Activated CD8-positive, alpha-beta memory T cell treated with anti-CD3 and anti-CD28 coated beads for 4 hours (primary cell): ENCODE results near the gene NR2F2.
"Not testable (repeated sequence)": the region's sequence is repeated elsewhere in the genome, so short reads cannot be mapped to it uniquely, and the experiment has no call there.

ENCODE experiments used
- DNase-seq, 2 donors: peaks; one replicate each; pipeline ENCODE4 v3.0.0-alpha.2; 2020; ENCODE audit warnings: low read depth in 2 of 2

NR2F2 gene

DNA sequence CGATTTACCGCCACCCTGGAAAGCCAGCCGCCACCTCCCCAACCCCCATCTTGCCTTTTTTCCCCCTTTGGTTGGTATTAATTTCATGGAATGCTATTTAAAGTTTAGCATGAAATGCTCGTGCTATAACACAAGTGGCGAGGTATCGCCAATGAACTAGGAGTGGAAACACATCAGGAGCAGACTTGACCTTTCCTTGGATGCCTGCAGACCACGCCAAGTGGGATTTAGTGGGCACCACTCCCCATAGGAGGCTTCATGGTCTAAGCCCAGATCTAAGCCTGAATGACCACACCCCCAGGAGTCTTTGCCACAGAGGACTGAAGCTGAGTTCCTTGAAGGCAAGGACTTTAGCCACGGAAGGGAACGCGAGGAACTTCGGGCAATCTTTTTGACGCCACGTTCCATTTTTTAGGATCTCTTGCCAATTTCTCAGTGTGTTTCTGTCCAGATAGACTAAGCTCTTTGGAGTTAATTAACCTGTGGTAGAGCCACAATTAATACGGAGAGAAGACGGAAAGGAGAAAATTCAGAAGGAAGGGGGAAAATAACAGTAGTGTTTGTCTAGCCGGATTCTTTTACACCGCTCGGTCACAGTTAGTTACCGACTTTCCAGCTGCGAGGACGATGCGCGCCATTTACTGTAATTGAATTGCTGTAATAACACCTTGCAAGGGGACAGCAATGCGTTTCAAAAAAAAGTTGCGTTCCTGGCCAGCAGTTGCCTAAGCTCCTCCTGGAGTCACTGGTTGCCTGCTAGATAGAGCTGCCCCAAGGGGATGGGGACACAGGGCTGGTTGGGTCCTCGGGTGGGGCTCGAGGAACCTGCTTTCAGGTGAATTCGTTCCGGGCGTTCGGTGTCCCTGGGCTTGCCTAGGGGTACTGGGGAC, 37.1 kb downstream of the NR2F2 start:
- DNase-seq = no peak

DNA sequence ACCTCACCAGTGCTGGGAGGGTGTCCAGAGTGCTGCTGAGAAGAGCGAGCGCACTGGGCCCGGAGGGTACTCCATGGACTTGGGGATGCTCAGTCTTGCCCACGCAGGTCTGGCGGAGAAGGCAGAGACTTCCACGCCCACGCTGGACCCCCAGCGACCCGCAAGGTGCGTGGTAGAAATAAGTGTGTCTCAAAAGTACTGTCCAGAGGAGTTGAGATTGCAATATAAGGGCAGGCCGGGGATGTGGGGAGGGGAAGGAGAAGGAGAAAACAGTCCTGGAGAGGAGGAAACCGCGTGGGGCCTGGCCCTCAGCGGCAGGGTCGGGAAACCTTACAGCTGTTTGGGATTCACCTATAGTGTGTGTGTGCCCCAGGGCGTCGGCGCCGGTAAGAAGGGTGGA, 38.9 kb downstream of the NR2F2 start:
- no peak for DNase-seq

DNA sequence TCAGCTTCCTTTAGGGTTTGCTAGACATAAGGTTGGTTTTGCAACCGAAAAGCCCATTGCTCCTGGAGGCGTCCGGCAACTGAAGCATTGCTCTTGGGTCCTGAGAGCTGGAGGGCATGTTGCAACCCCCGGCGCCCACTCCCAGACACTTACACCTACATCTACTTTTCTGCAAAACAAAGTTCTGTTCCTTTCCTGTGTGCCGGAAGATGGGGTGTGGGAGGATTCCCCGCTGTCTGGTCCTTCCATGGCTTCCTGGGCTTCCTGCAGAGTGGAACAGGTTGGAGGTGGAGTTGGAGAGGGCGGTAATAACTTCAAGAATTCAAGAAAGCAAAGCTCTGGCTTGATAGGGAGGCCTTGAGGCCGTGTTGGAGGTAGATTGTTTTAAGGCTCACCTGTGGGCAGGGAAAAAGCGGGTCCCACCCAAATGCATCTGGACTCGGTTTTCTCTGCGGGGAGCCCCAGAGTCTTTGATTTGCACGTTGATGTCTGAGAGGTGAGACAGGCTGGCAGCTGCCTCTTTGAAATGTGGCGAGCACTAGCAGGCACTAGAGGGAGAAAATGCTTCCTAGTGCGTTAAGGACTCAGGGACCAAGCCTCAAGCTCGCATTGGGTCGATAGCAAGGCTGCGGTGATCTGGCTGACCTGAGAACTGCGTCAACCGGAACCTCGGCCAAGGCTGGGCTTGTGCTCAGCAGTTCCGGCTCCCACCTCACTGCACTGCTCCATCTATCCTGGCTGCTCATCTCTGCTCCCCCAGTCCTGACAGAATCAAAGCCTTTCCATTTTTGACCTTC, 39.5 kb downstream of the NR2F2 start:
- DNase-seq = no peak

DNA sequence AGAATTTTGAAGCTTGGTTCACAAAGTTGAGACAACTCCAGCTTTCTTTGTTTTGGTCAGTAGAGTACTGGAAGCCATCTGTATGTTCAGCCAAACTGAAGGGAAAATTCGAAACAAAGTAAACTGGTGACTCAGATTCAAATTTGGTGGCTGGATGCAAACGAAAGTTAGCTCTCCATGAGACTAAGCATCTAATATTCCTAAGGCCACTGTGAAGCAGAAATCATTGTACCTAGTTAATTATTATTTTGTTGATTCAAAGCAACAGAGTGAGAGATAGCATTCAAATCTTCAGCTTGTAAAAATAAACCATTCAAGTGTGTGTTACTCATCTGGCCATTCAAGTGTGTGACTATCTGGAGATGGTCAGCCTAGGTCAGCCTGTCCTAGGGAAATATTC, 42.1 kb downstream of the NR2F2 start:
- DNase-seq = no peak

- DNase-seq = no peak
These were observed 44.0 kb downstream of the NR2F2 start for GRCh38 chr15:96374499-96374898.

GRCh38 chr15:96379592-96379991, 49.1 kb downstream of the NR2F2 start:
- not testable (repeated sequence) for DNase-seq

GRCh38 chr15:96381463-96381862, 51.0 kb downstream of the NR2F2 start:
- no peak for DNase-seq

DNA sequence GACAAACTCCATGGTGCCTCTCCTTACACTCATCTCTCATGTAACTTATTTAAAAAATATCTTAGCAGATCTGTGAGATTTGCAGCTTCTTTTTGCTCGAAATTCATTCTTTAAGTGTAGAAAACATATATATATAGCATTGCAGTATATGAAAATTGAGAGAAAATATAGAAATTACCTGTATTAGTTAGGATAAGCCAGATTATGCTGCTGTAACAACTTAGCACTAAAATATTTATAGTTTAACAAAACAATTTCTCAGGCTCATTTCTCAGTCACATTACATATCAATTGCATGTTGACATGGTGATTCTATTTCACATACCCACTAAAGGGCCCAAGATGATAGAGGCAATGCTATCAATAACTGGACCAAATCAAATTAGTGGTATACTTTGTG, 54.7 kb downstream of the NR2F2 start:
- no peak for DNase-seq

- no peak for DNase-seq
These were observed 58.2 kb downstream of the NR2F2 start for GRCh38 chr15:96388673-96389072.
